Stimulated activated CD4-positive, alpha-beta T cell treated with anti-CD3 and anti-CD28 coated beads, Interleukin-2, amount 100 ng/mL, for 24 hours (primary cell): ENCODE results near the gene SORBS2.

ENCODE experiments used
- DNase-seq, 2 donors: peaks; one replicate each; pipeline ENCODE4 v3.0.0-alpha.2; 2020

SORBS2 gene

GRCh38 chr4:185772391-185773093, 39.5 kb downstream of the SORBS2 start:
- DNase-seq = no peak

DNA sequence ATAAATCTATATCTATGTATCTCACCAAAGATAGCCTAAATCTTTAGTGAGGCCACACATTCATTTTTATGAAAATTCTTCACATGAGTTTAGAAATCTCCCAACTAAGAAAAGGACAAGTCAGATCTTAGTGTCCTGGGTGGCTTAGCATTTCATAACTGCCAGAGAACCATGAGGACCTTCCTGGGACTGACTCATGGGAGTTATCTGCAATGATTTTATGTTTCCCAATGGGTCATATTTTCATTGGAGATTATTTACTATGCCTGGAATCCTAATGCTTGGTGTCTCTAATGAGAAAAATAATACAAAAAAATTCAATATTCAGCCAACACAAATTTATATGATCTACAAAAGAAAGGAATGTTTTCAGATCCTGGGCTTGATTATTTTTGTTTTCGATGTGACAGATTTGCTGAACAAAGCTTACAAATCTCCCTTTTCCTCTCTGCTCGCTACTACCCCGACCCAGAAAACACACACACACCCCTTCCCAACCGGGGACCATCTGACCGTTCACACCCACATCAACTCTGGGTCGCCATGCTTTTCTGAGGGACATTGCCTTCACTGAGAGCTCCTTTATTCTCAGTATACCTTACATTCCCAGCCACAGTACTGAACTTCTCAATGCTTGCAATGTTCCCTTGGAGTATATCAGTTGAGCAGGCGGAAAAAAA, 40.1 kb downstream of the SORBS2 start:
- no peak for DNase-seq

- DNase-seq = no peak
These were observed 44.5 kb downstream of the SORBS2 start for GRCh38 chr4:185767528-185767927.

DNA sequence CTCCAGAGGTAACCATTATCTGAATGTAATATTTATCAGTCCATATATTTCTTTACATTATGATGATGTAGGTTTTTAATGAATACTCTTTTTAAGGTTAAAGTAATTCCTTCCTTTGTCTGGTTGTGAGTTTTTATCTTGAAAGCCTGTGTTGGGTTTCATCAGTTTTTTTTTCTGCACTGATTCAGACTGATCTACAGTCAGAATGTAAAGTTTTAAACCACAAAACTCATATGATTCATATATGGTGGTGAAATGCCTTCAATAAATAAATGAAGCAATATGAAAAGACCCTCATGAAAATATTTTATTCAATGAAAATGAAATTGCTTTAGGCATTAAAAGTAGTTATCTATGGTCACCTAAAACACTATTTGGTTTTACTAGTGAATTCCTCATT, 47.1 kb downstream of the SORBS2 start:
- no peak for DNase-seq

DNA sequence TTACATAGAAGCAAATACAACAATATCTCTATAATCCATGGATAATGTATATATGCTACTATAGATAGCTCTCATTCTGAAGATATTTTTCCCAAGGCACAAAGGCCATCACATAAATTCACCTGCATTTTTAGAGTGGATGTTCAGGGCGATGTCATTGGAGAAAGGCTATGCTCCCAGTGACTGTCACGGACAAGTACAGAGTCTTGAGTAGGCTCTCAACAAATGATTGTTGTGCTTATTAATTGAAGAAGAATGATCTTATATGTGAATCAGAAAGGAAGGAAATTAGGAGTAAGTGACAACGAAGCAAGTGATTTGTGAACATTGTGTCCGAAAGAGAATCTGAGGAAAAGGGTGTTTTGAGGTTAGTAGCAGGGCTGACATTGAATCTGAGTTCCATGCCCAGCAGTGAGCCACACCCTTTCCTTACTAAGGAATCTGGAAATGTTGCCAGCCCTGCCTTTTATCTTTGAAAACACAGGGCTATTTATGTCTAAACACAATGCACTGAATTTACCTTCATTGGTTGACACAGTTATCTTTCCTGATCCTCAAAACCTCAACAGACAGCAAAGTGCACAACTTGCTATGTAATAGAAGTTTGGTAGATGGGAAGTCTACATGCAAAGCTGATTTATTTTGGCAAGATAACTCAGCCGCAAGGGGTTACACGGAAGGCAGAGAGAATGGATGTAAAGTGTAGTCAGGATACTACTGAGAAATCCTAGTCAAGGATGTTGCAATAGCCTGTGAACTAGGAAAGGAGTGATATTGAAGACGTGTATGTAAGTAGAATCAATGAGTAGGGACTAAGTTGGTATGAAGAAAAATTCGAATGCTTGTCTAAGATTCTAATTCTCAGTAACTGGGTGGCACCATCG, 50.4 kb downstream of the SORBS2 start:
- no peak for DNase-seq

DNA sequence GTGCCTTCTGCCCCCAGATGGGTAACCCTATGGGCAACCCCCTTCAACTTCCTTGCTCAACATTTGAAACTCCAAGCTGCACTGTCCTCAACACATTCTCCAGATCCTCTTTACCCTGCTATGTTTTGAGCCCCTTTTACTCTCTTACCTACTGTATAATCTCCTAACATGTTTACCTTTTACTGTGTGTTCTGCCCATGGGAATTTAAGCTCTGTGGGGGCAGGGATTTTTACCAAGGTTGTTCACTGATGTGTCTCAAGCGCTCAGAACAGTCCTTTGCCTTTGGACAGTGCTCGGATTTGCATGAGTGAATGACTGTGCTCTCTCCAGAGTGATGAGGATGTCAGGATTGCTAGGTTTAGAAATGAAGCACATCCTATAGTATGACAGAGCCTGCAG, 53.2 kb downstream of the SORBS2 start:
- no peak for DNase-seq

- no peak for DNase-seq
These were observed 56.5 kb downstream of the SORBS2 start for GRCh38 chr4:185755451-185755850.

DNA sequence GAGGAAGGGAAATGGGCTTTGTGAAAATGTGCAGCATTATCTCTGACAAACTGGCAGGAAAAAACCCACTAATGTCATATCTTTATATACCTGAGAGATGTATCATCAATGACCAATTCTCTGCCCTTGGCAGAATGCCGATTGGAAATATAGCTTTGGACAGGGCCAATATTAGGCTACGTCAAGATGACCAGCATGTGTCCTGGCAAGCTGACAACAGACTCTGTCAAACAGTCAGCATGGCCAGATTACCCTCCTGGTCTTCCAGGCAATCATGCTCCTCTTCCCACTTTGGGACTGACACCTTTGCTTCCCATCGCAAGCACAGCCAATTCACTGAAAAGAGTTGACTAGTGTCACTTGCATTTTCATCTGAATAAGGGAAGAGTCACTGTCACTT, 57.0 kb downstream of the SORBS2 start:
- no peak for DNase-seq

GRCh38 chr4:185752872-185753271, 59.1 kb downstream of the SORBS2 start:
- DNase-seq = no peak

GRCh38 chr4:185749858-185750257, 62.1 kb downstream of the SORBS2 start:
- no peak for DNase-seq

DNA sequence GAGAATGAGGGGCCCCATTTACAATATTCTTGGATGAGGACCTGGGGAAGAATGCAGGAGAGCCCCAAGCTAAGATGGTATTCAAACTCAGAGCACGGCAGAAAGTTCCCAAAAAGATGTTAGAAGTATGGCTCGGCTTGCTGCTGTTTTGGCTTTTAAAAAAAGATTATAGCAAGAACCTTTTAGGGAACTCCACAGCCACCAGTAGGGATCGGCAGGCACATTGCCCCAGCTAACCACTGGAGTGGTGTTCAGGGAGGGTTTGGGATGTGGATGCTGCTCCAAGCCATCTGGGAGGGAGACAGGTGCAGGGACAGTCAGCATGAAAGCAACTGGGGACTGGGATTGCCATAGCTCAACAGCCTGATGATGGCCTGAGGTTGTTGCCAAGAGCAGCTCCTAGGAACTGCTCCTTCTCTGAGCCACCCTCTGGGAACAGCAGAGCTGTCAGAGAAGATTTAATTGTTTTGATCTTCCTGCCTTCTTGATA, 63.0 kb downstream of the SORBS2 start:
- no peak for DNase-seq

DNA sequence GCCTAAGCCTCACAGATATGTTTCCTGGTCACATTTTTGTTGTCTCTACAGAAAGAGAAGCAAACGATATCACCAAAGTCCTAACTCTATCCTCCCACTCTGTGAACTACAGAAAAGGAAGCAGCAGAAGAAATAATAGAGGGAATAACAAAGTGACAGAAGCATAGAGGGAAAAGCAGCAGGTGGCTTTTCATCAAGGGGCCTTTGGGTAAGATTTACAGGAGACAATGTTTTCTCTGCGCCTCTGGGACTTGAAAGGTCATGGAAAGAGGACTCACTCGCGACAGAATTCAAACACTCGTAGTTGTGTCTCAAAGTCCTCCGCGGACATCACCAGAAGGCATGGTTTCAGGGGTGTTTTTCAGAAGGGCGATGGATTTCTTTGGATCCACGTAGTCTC, 66.1 kb downstream of the SORBS2 start:
- no peak for DNase-seq

DNA sequence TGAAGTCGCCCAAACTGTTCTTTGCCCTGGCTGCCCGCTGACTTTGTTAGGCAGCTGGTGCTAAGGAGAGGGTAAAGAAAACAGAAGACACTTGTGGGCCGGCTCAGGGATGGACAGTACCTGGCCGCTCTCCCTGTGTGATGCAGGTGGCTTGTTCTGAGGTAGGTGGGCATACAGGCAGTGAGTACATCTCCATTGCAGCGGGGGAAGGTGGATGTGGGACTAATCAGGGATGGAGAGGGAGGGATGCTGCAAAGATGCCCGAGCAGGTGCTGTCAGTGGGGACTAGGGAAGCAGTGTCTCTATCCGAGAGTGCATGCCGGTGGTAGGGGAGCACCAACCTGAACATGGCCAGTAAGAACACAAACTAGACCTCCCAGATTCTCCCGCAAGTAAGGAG, 67.0 kb downstream of the SORBS2 start:
- DNase-seq = no peak

- DNase-seq = no peak
These were observed 67.5 kb downstream of the SORBS2 start for GRCh38 chr4:185744488-185744862.

- DNase-seq = no peak
These were observed 68.1 kb downstream of the SORBS2 start for GRCh38 chr4:185743722-185744487.

GRCh38 chr4:185742766-185743165, 69.2 kb downstream of the SORBS2 start:
- DNase-seq = no peak

DNA sequence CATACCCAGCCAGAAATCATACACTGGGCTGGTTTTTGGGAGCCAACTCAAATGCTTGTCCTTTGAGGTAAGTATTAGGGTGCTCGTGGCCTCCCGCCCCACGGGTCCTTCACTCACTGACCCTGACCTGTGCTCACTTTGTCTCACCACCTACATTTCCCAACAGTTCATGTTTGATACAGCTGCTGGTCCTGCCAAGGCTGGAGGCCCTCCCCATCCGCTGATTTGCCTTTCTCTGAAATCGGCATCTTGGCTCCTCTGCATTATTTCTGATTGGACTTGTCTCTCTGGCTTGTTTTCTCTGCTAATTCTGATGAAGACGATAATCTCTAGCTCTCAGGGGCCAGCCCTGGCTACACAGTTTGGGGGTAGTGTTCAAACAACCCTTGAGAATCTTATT, 70.2 kb downstream of the SORBS2 start:
- DNase-seq = no peak

DNA sequence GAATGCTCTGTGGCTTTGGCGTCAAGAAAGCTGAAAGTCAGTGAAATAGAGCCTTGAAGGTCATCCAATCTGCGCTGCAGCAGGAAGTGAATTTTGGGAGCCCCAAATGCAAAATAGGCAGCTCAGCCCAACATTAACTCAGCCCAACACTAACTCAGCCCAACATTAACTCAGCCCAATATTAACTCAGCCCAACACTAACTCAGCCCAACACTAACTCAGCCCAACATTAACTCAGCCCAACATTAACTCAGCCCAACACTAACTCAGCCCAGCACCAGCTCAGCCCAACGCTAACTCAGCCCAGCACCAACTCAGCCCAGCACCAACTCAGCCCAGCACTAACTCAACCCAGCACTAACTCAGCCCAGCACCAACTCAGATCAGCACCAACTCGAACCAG, 71.5 kb downstream of the SORBS2 start:
- DNase-seq = no peak

DNA sequence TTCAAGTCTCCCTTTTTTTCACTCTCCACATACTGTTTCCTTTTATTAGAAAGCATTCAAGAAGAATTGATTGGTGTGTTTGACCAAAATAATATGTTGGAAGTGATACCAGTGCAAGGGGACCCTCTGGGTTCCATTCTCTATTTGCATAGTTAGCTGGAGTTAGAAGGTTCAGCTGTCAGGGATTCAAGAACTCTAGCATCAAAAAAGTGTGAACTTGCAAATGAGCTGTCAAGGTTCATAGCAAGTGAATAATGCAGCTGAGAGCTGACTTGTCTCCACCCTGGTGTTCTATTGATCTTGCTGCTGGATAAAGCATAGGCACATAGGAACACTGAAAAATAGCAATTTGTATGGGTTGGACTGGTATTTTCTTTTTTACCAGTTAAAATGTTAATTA, 73.2 kb downstream of the SORBS2 start:
- no peak for DNase-seq

- DNase-seq = no peak
These were observed 73.9 kb downstream of the SORBS2 start for GRCh38 chr4:185738038-185738552.

DNA sequence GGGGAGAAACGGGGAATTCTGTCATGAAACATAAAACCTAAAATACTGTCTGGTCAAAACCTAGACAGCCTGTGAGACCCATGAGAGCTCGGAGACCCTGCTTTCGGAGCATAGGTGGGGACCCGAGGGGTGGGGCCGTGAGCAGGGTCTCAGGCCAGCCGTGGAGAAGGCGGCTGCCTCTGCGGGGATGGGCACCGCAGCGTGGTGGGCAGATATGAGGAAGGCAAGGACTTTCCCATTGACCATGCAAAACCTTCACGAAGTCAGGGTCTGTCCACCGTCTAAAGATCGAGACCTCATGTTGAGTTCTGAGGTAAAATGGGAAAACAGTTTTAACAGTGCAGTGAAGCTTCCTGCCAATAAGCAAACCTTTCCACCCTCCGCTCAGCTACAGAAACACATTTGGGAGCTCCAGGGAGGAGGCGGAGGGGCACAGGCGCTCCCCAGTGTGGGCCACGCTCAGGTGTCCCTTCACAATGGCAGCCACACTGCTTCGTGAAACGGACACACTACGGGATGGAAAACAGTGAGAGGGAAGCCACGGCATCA, 74.4 kb downstream of the SORBS2 start:
- no peak for DNase-seq

DNA sequence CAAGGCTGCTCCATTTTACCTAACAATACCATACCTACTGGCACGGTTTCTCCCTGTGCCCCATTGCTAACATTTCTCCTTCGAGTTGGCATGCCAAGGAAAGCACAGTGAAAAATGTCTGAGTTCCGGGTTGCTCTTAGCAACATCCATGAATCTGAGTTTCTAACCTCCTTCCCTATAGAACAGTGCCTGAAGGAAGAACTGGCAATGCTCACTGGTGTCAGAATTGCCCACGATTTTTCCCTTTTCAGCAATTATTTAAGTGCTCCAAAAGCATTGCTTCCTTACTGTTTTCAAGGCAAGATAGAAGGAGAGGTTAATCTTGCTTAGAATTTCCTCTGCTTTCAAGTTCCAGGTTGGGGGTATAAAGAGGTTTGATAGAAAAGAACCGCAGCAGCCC, 75.1 kb downstream of the SORBS2 start:
- DNase-seq = no peak
